Stomach smooth muscle (tissue), 2 donors: ENCODE results near the gene TIMELESS.
"Not testable (repeated sequence)": the region's sequence is repeated elsewhere in the genome, so short reads cannot be mapped to it uniquely, and the experiment has no call there.

Source experiments
- H3K27ac ChIP-seq: one replicate; pipeline ENCODE4 v1.7.0; 2013; ENCODE audit warnings: mild to moderate bottlenecking, low read length, inconsistent platforms
- H3K27me3 ChIP-seq, 2 donors: one replicate each; pipeline ENCODE4 v1.7.0; 2013; ENCODE audit warnings: low read length in 2 of 2; ENCODE audit not compliant: insufficient read depth in 2 of 2, control insufficient read depth in 1 of 2
- H3K36me3 ChIP-seq, 2 donors: one replicate each; pipeline ENCODE4 v1.7.0; 2013; ENCODE audit warnings: low read length in 2 of 2; ENCODE audit not compliant: control insufficient read depth in 2 of 2, insufficient read depth in 2 of 2
- H3K4me1 ChIP-seq: one replicate; pipeline ENCODE4 v1.7.0; 2013; ENCODE audit warnings: low read length; ENCODE audit not compliant: control insufficient read depth, insufficient read depth
- H3K4me3 ChIP-seq, 2 donors: one replicate each; pipeline ENCODE4 v1.7.0; 2013; ENCODE audit warnings: low read length in 2 of 2
- H3K9ac ChIP-seq, 2 donors: one replicate each; pipeline ENCODE4 v1.7.0; 2013; ENCODE audit warnings: low read length in 2 of 2, mild to moderate bottlenecking in 1 of 2
- H3K9me3 ChIP-seq, 2 donors: one replicate each; pipeline ENCODE4 v1.7.0; 2013; ENCODE audit warnings: low read length in 2 of 2; ENCODE audit not compliant: control insufficient read depth in 2 of 2
- donor health status: healthy.
- donor health status: Pancreatic carcinoma.

TIMELESS gene

DNA sequence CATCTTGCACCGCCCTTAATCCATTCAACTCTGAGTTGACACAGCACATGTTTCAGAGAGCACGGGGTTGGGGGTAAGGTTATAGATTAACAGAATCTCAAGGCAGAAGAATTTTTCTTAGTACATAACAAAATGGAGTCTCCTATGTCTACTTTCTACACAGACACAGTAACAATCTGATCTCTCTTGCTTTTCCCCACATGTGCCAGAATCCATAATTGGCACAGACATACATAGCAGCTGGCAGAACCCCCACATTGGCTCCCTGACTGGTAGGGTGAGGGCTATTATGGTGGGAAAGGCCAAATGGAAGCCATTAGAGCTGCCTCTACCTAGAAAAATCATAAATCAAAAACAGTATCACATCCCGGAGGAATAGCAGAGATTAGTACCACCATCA lies 48.1 kb downstream of the TIMELESS start:
- H3K9me3 ChIP-seq, H3K9ac ChIP-seq, H3K36me3 ChIP-seq, H3K4me1 ChIP-seq, H3K4me3 ChIP-seq, H3K27ac ChIP-seq, H3K27me3 ChIP-seq: not testable (repeated sequence)

DNA sequence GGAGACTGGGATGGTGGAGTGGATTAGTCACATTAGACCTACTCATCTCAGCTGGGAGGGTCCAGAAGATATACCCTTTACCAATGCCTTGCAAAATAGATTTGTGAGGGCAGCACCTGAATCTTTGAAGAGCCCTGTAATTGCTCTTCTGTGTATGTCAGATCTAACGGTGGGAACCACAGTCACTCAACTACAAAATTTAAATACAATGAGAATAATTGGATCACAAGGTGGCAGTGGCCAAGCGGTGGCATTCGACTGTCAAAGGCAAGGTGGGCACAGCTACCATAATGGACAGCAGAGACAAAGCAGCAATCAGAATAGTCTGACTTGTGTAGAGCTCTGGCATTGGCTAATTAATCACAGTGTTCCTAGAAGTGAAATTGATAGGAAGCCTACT lies 49.8 kb downstream of the TIMELESS start:
- not testable (repeated sequence) for H3K27ac ChIP-seq, H3K27me3 ChIP-seq, H3K4me3 ChIP-seq, H3K36me3 ChIP-seq, H3K4me1 ChIP-seq, H3K9me3 ChIP-seq, H3K9ac ChIP-seq

DNA sequence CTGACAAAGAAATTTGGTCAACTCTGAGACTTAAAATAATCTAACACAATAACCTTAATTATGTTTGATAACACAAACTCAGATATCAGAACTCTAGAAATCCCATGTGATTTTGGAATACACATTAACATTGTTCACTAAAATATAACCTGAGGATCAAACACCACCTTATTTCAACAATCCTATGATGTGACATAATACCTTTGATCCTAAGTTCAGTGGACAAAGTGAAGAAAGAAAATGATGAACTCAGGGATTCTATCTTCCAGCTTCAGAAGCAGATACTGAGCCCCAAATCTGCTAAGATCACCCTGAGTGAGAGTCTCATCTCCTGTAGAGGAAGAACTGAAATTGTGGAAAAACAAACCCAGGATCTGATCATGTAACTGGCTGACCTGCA lies 50.9 kb downstream of the TIMELESS start:
- no peak overlapping the region for H3K9ac ChIP-seq
- H3K27me3 ChIP-seq: no peaks in the 10 kb centered on the region
- H3K9me3 ChIP-seq: peaks cover 2 to 4% of the 10 kb centered on the region in 2 donors
- no peak overlapping the region for H3K27ac ChIP-seq
- H3K4me3 ChIP-seq: no peak overlapping the region
- H3K4me1 ChIP-seq: no peaks in the 10 kb centered on the region
- H3K36me3 ChIP-seq: no peaks in the 10 kb centered on the region

DNA sequence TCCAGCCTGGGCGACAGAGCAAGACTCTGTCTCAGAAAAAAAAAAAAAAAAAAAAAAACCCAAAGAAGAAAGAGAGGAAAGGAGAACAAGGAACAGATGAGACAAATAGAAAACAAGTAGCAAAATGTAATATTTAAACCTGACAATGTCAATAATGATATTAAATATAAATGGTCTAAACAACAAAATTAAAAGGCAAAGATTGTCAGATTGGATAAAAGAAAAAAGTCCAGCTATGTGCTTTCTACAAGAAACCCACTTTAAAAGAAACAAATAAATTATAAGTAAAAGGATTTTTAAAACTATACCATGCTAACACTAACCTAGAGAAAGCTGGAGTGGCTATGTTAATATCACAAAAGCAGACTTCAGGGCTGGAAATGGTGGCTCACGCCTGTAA lies 56.9 kb downstream of the TIMELESS start:
- no peaks in the 10 kb centered on the region for H3K4me1 ChIP-seq
- no peaks in the 10 kb centered on the region for H3K27me3 ChIP-seq
- H3K9ac ChIP-seq: no peak overlapping the region
- no peaks in the 10 kb centered on the region for H3K9me3 ChIP-seq
- no peak overlapping the region for H3K4me3 ChIP-seq
- no peaks in the 10 kb centered on the region for H3K36me3 ChIP-seq
- H3K27ac ChIP-seq: no peak overlapping the region

DNA sequence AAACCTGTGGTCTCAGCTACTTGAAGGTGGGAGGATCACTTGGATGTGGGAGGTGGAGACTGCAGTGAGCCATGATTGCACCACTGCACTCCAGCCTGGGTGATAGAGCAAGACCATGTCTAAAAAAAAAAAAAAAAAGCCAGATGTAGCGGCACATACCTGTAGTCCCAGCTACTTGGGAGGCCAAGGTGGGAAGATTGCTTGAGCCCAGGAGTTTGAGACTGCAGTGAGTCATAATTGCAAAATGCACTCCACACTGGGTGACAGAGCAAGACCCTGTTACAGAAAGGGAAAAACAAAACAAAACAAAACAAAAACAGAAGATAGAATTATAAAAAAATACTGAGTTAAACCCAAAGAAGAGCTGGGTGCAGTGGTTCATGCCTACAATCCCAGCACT lies 57.5 kb downstream of the TIMELESS start:
- H3K4me3 ChIP-seq: no peak overlapping the region

DNA sequence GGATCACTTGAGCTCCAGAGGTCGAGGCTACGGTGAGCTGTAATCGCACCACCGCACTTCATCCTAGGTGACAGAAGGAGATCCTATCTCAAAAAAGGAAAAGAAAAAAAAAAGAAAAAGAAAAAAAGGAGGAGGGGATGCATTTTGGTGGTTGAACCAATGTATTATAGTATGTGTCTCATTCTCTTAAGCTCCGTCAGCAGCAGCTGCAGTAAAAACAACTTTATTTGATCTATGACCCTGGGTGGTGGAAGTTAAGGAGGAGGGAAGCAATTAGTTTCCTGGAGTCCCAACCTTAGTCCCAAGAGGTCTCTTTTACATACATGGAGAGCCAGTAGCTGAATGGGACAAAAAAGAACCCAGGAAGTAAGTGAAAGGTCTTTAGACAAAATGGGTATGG lies 59.8 kb downstream of the TIMELESS start:
- H3K36me3 ChIP-seq: no peaks in the 10 kb centered on the region
- no peak overlapping the region for H3K4me3 ChIP-seq
- H3K27ac ChIP-seq: no peak overlapping the region
- no peak overlapping the region for H3K9ac ChIP-seq
- H3K9me3 ChIP-seq: no peaks in the 10 kb centered on the region
- H3K4me1 ChIP-seq: no peaks in the 10 kb centered on the region
- no peaks in the 10 kb centered on the region for H3K27me3 ChIP-seq

More for the DNA sequence above, 57.5 kb downstream of the TIMELESS start:
- no peaks in the 10 kb centered on the region for H3K4me1 ChIP-seq
- no peaks in the 10 kb centered on the region for H3K9me3 ChIP-seq
- no peaks in the 10 kb centered on the region for H3K27me3 ChIP-seq
- H3K9ac ChIP-seq: no peak overlapping the region
- no peaks in the 10 kb centered on the region for H3K36me3 ChIP-seq
- no peak overlapping the region for H3K27ac ChIP-seq

DNA sequence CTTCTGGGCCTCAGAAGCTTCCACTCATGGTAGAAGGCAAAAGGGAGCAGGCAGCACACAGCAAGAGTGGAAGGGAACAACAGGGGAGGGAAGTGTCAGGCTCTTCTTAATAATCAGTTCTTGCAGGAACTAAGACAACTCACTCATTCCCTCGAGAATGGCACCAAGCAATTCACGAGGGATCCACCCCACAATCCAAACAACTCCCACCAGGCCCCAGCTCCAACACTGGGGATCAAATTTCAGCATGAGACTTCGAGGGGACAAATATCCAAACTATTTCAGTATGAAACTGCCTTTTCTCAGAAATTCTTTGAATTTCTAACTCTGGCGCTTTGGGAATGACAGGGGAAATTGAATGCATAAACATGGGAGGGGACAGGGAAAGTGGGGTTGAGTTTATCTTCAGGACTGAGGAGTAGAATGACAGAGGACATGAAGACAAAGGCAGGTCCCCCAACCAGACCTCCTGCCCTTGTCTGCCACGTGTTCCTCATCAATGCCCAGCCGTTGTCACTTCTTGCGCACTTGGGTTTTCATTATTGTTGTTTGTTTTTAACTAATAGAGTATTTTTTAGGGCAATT lies 62.0 kb downstream of the TIMELESS start:
- Histone ChIP-seq H3K9ac (no peak overlapping the region), H3K27ac (no peak overlapping the region), H3K4me3 (no peak overlapping the region), H3K4me1 (no peaks in the 10 kb centered on the region), H3K36me3 (no peaks in the 10 kb centered on the region), H3K9me3 (no peaks in the 10 kb centered on the region), H3K27me3 (no peaks in the 10 kb centered on the region)

DNA sequence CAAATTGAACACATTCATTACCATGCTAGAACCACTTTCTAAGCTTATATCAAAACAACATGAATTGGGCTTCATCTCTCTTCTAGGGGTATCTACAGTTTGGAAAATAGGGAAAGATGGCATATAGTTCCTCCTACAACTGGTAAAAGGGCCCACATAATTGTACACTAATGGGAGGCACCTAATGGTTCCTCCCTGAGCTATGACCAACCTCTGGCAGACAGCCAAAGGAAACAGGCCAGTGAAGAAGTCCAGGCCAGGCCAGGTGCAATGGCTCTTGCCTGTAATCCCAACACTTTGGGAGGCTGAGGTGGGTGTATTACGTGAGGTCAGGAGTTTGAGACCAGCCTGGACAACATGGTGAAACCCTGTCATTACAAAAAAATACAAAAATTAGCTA lies 63.4 kb downstream of the TIMELESS start:
- no peaks in the 10 kb centered on the region for H3K4me1 ChIP-seq
- H3K9me3 ChIP-seq: no peaks in the 10 kb centered on the region
- no peak overlapping the region for H3K9ac ChIP-seq
- H3K36me3 ChIP-seq: no peaks in the 10 kb centered on the region
- H3K27ac ChIP-seq: no peak overlapping the region
- no peaks in the 10 kb centered on the region for H3K27me3 ChIP-seq
- H3K4me3 ChIP-seq: no peak overlapping the region

DNA sequence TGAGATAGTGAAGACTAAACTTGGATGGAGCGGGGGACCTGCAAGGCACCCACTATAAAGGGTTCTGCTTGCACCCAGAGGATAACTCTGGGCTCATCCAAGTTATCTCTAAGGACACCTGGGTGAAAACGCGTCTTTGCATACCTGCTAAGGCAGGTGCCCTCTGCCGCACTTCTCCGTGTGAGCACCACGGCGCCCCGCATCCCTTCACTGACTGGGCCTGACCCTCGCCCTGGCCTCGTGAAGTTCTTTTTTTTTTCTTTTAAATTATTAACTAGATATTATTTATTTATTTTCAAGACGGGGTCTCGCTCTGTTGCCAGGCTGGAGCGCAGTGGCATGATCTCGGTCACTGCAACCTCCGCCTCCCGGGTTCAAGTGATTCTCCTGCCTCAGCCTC lies 66.6 kb downstream of the TIMELESS start:
- no peaks in the 10 kb centered on the region for H3K9me3 ChIP-seq
- no peaks in the 10 kb centered on the region for H3K27me3 ChIP-seq
- H3K4me3 ChIP-seq: no peak overlapping the region
- no peak overlapping the region for H3K9ac ChIP-seq
- H3K4me1 ChIP-seq: no peaks in the 10 kb centered on the region
- no peak overlapping the region for H3K27ac ChIP-seq
- H3K36me3 ChIP-seq: no peaks in the 10 kb centered on the region

DNA sequence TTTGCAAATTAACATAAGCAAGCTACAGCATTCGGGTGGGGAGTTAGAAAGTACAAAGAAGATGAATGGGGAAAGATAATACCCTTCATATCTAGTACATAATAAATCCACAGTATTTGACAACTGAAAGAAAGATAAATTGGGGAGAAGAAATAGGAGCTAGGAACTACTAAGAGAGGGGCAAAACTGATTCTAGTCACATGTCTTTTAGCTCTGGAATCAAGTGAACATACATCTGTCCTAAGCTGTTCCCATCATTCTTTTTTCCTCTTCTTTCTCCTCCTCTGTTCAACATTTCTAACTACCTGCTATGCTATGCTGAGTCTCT lies 71.3 kb downstream of the TIMELESS start:
- H3K27me3 ChIP-seq: no peaks in the 10 kb centered on the region
- H3K4me3 ChIP-seq: no peak overlapping the region
- H3K9ac ChIP-seq: no peak overlapping the region
- no peak overlapping the region for H3K27ac ChIP-seq
- H3K4me1 ChIP-seq: no peaks in the 10 kb centered on the region
- H3K36me3 ChIP-seq: no peaks in the 10 kb centered on the region
- H3K9me3 ChIP-seq: no peaks in the 10 kb centered on the region

DNA sequence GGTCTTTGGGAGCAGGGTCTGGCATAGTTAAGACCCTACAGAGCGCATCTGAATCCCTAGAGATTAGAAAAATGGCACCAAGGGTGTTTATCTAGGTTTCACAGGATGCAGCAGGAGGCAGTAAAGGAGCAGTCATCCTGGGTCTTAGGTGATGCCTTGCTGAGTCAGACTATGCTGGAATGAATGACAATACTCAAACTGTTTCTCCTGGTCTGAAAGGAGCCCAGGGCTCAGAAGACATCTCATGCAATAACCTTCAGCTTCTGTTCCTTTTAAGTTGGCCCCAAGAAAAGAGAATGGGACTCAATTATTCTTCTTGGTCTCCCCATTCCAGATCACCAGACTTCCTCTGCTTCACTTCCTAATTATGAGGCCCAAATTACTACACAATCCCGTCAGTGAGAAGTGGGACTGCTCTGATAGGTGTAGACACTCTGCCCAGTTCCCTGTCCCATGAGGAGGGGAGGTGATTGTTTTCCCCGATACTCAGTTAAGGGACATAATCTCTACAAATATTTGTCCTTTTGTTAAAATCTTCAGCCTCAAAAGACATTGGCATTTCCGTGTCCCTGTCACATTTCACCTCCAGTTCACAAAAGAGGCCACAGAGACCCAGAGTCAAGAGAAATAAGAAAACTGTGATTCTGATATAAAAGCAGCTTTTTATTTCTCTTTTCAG lies 71.8 kb downstream of the TIMELESS start:
- no peak overlapping the region for H3K4me3 ChIP-seq
- H3K9me3 ChIP-seq: no peaks in the 10 kb centered on the region
- no peaks in the 10 kb centered on the region for H3K36me3 ChIP-seq
- no peak overlapping the region for H3K27ac ChIP-seq
- no peaks in the 10 kb centered on the region for H3K27me3 ChIP-seq
- no peaks in the 10 kb centered on the region for H3K4me1 ChIP-seq
- H3K9ac ChIP-seq: no peak overlapping the region
